HL-60/S4 (cell line): ENCODE results near the gene DIP2C.
"Not testable (repeated sequence)": the region's sequence is repeated elsewhere in the genome, so short reads cannot be mapped to it uniquely, and the experiment has no call there.

Source experiments
- in situ Hi-C: fragments of 300-500 bp; cut with MboI; formaldehyde crosslinking; loops from 2 replicates; pipeline ENCODE4 v1.14.3; 2022; ENCODE audit warnings: low sequenced_read_pairs

Gene DIP2C

GRCh38 chr10:485776-486175 is 203.7 kb downstream of the DIP2C start:
- in situ Hi-C loops: no loop called here

DNA sequence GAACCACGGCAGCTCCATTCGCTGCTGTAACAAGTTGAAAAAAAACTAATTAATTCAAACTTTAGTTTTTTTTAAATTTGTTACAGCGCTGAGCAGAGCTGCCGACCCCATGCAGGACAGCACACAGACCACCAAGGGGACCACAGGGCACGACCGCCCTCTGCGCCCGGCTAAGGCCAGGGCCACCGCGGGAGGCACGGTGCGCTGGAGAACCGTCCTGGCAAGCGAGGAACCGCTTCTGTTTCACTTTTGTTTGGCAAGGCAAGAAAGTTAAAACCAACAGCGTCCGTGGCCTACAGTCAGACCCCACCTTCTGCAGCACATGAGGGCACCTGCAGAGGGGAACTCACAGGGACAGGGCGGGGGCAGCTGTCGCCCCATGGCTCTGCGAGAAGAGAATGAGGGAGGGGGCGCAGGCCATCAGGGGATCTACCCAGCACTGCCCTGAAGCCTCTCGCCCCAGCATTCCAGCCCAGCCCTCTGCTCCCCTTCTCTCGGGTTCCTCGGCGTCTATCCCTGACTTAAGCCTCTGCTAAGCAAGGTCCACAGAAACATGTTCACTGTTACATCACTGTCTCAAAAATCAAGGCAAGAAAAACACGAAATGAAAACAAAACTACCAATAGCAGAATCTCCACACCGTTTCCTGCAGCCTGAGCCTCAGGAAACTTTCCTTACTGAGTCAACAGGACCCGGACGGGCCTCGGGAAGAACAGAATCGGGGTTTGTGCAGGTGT is 204.4 kb downstream of the DIP2C start:
- in situ Hi-C loops: no loop called here

- in situ Hi-C loops: no loop called here
These were observed 205.0 kb downstream of the DIP2C start for GRCh38 chr10:484441-484924.

DNA sequence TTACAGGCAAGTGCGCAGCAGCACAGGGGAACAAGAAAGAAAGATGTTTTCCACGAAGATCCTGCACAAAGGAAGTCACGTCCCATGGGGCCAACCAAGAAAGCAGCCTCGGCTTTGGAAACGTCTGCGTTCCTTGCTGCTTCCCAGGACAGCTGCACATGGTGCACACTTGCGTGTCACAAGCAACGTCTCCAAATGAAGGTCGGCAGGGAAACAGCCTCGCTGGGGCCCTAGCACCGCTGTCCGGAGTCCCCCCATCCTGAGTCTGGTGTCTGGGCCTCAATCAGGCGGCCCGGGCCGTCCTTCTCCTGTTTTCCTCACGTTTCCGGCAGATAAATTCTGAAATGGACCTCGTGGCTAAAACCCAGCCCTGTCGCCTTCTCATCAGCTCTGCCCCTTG is 206.2 kb downstream of the DIP2C start:
- in situ Hi-C loops: no loop called here

DNA sequence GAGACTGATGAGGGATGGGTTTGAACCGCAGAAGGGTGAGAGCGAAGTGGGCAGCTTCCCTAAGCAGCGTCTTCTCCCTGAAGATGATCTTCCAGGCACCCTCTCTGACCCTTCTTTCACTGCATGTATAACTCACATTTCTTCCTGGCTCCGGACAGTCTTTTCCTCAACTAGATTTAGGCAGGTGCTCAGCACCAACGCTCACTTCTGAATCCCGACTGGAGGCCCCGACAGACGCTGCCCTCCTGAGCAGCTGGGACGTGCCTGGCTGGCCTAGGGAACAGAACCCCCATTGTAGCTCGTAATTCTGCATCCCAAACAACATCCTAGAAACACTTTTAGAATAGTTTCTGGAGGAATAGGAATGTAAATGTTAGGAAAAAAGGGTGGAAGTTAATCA is 206.6 kb downstream of the DIP2C start:
- in situ Hi-C loops: no loop called here

GRCh38 chr10:482051-482501 is 207.4 kb downstream of the DIP2C start:
- in situ Hi-C loops: no loop called here

DNA sequence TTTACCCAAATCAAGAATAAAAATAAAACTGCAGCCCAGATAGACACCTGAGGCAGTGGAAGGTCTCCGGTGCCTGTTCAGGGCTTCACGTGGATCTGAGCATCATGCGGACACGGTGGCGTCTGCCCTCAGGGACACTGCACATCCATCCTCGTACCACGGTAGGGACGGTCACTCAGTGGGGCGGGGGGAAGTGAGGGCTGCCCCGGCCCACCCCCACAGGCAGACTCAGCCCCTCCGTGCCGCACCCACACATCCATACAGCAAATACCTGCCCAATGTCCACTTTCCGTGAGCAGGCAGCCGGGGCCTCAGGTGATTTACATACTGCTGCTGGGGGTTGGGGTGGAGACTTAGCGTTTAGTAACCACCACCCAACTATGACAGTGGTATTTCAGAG is 207.8 kb downstream of the DIP2C start:
- in situ Hi-C loops: no loop called here

DNA sequence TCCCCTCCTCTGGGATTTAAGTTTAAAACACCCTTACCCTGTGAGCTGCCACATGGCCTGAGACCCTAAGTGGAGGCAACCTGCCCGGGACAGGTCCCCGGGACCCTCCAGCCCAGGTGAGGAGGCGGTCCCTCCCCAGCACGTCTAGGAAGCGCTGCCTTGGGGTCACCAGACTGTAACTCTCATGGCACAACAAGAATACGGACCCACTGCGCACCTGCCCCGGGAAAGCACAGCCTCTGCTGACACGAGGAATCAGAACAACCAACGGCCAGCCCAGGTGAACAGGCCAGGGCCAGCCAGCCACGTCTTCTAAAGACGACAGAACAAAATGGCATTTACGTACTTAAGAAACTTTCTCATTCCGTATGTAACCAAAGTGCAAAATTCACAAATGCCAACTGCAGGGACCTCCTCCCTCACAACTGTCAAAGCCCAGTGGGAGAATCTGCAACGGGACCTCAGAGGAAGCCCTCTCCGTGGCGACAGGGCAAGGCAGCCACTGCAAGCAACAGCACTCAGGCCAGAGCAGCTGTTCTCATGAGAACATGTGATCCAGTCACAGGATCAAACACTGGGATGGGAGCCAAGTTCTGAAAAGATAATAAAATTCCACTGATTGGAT is 208.4 kb downstream of the DIP2C start:
- in situ Hi-C loops: no loop called here

DNA sequence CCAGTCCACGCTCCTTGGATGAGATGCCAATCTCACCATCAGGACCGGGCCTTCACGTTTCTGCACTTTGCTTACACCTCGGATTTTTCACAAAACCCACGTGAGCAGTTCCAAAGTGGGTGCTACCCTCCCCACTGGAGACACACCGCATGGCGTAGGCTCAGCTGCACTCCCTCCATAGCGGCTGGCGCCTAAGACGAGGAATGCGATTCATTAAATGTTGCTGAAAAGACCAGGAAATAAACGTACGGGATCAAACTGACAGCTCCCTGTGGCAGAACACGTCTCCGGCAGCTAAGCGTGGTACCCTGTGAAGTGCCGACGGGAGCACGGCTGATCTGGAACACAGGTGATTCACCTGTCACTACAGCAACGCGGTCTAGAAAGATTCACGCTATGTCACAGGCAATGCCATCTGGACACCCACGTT is 209.0 kb downstream of the DIP2C start:
- in situ Hi-C loops: no loop called here

DNA sequence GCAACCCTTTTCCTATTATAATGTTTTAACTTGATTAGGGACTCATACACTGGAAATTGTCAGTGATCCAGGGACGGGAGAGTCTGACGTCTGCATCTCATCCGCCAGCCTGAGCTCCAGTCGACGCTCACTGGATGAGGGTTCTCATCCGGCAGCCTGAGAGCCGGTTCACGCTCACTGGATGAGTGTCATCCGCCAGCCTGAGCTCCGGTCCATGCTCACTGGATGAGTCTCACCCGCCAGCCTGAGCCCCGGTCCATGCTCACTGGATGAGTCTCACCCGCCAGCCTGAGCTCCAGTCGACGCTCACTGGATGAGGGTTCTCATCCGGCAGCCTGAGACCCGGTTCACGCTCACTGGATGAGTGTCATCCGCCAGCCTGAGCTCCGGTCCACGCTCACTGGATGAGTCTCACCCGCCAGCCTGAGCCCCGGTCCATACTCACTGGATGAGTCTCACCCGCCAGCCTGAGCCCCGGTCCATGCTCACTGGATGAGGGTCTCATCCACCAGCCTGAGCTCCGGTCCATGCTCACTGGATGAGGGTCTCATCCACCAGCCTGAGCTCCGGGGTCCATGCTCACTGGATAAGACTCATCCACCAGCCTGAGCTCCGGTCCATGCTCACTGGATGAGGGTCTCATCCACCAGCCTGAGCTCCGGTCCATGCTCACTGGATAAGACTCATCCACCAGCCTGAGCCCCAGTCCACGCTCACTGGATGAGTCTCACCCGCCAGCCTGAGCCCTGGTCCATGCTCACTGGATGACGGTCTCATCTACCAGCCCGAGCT is 209.6 kb downstream of the DIP2C start:
- in situ Hi-C loops: not testable (repeated sequence)

DNA sequence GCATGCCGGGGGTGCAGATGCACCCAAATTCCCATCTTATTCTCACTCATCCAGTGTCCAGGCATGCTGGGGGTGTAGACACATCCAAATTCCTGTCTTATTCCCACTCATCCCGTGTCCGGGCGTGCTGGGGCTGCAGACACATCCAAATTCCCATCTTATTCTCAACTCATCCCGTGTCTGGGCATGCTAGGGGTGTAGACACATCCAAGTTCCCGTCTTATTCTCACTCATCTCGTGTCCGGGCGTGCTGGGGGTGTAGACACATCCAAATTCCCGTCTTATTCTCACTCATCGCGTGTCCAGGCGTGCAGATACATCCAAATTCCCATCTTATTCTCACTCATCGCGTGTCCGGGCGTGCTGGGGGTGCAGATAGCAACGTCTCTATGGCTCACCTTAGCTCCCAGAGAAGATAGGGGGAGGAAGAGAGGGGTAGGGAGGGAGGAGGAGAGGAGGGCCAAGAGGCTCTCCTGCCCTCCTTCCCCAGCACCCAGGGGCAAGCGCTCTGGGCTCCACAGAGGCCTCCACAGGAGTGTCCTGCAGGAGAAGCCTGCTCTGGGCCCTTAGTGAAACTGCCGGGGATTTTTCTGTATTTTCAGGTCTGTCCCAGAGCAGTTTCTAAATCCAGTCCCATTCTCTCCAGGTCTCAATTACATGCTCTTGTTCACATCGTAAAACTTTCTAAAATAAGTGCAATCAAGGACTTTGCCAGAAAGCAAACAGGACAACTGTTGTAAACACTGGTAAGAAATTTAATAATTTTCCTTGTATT is 210.8 kb downstream of the DIP2C start:
- in situ Hi-C loops: no loop called here

DNA sequence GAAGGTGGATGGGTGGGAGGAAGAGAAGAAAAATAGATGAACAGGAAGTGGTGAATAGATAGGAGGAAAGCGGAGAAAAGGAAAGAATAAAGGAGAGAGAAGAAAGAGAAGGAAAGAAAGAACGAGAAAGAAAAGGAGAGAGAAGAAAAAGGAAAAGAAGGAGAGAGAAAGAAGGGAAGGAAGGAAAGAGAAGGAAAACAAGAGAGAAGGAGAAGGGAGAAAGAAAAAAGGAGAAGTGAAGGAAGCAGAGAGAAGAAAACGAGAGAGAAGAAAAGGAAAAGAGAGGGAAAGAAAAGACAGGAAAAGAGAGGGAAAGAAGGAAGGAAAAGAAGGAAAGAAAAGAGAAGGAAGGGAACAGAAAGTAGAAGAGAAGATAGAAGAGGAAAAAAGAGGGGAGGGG is 211.8 kb downstream of the DIP2C start:
- in situ Hi-C loops: no loop called here

- in situ Hi-C loops: no loop called here
These were observed 213.1 kb downstream of the DIP2C start for GRCh38 chr10:476455-476780.

- in situ Hi-C loops: no loop called here
These were observed 213.6 kb downstream of the DIP2C start for GRCh38 chr10:475709-476454.

DNA sequence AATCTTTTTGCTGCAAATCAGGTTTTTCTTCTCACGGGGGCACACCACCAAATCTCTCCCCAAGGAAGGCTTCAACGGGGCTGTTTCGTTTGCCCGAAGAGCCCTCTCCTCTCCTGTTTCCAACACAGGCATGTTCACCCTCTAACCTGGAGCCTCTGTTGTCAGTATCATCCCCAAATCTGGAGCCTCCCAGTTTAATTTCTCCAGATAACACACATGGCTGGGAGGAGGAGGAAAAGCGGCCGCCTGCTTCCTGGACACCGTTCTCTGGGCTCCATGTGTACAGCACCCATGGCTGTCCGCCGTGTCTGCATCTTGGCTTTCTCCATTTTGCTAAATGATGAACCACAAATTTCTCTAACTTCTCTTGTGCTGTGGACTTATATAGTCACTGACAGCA is 214.5 kb downstream of the DIP2C start:
- in situ Hi-C loops: no loop called here

GRCh38 chr10:474406-474805 is 215.1 kb downstream of the DIP2C start:
- in situ Hi-C loops: no loop called here

GRCh38 chr10:472241-472910 is 217.1 kb downstream of the DIP2C start:
- in situ Hi-C loops: no loop called here

- in situ Hi-C loops: no loop called here
These were observed 219.0 kb downstream of the DIP2C start for GRCh38 chr10:470339-471003.

- in situ Hi-C loops: no loop called here
These were observed 219.5 kb downstream of the DIP2C start for GRCh38 chr10:469947-470338.
